Measurements from ENCODE around the gene PLEKHJ1. TPM values are rescaled to one million over a fixed set of nuclear protein-coding genes. Genes with fewer than 3 reads are reported as not detected.

Gene PLEKHJ1
- polyA plus RNA-seq, 3 donors, result 54.6 to 81.6 (median 79.2) TPM

DNA sequence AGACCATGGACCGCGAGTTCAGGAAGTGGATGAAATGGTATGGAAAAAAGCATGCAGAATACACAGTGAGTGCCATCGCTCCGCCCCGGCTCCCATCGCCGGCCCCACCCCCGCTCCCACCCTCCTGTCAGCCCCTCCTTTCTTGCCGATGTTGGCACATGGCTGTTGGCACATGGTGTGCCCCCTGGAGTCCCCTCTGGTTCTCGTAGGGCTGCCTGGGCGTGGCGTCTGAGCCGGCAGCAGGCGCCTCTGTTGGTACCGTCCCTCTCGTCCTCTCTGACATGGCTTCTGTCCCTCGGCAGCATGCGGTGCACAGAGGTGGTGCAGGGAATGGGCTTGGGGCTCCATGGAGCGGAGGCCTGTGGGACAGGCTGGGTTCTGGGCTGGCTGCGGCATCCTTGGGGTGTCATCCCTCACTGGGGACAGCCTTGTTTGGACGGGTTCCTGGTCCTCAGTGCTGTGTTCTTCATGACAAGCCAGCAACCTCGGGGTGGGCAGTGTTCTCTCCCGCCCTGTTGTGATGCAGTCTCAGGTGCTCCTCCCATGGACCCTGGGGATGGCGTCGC lies 41.5 kb downstream of the PLEKHJ1 start:
- DNase-seq (ENCODE audit: extremely low read depth in 1 of 11, low read depth in 9 of 11, low spot score in 4 of 11), result no peak

GRCh38 chr19:2193807-2194206 lies 42.3 kb downstream of the PLEKHJ1 start:
- no peak for DNase-seq (ENCODE audit: extremely low read depth in 1 of 11, low read depth in 9 of 11, low spot score in 4 of 11)

GRCh38 chr19:2192862-2193261 lies 43.3 kb downstream of the PLEKHJ1 start:
- no peak for DNase-seq (ENCODE audit: extremely low read depth in 1 of 11, low read depth in 9 of 11, low spot score in 4 of 11)

GRCh38 chr19:2191456-2192310 lies 44.4 kb downstream of the PLEKHJ1 start:
- DNase-seq (ENCODE audit: extremely low read depth in 1 of 11, low read depth in 9 of 11, low spot score in 4 of 11), result no peak

- DNase-seq (ENCODE audit: extremely low read depth in 1 of 11, low read depth in 9 of 11, low spot score in 4 of 11), result no peak
These were observed 45.2 kb downstream of the PLEKHJ1 start for GRCh38 chr19:2190848-2191455.

DNA sequence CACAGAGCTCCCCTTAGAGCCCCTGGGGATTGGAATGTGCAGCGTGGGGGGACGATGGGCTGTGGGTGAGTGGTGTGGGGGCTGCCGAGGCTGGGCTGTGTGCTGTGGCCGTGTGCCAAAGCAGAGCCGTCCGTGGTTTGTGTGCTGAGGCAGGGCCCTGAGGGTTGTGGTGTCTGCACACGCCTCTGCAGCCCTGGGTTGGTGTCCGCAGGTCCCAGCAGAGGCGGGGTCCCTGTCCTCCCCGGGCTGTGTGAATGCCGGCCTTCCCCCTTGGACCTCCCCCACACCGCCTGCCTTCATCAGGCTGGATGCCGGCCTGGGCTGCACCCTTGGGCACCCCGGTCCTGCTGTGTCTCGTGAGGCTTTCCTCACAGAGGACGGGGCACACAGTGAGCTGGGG lies 46.2 kb downstream of the PLEKHJ1 start:
- no peak for DNase-seq (ENCODE audit: extremely low read depth in 1 of 11, low read depth in 9 of 11, low spot score in 4 of 11)

DNA sequence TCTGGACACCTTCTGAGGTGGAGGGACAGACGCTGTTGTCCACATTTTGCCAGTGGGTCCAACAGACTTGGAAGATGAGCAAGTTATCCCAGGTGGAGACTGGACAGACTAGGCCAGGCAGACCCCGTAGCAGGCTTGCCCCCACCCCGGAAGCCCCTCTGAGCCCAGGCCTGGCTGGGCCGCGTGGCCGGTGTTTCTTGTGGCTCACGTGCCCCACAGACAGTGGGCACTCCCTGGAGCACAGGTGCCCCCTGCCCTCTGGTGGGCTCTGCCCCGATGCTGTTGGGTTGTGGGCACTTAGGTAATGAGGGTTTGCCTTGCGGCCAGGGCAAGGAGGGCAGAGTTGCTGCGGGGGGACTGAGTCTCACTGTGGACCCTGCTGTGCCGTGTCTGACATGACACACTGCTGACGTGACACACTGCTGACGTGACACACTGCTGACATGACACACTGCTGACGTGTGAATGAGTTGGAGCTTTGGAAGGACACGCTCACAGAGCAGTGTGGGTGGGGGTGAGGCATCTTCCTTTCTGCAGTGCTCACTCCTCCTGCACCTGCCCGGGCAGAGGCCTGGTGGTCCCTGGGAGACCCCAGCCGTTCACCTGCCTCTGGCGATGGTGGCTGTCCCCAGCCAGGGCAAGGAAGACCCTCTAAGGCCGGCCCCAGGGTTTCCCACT lies 47.3 kb downstream of the PLEKHJ1 start:
- no peak for DNase-seq (ENCODE audit: extremely low read depth in 1 of 11, low read depth in 9 of 11, low spot score in 4 of 11)

DNA sequence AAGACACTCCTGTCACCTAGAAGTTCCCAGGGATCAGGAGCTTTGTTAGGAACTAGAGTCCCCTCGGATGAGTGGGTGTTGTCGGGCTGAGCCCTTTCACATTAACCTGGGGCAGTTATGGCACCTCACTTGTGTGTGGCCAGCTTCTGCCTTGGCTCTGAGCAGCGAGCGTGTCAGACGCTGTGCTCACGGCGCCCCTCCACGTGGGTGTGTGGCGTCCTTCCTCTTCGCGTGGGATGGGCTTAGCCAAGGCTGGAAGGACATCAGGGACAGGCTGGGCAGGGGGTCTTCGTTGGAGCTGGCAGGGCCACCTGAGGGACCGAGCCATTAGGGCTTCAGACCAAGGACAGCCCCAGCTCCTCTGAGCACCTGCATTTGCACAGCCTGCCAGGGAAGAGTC lies 49.0 kb downstream of the PLEKHJ1 start:
- DNase-seq (ENCODE audit: extremely low read depth in 1 of 11, low read depth in 9 of 11, low spot score in 4 of 11), result no peak

DNA sequence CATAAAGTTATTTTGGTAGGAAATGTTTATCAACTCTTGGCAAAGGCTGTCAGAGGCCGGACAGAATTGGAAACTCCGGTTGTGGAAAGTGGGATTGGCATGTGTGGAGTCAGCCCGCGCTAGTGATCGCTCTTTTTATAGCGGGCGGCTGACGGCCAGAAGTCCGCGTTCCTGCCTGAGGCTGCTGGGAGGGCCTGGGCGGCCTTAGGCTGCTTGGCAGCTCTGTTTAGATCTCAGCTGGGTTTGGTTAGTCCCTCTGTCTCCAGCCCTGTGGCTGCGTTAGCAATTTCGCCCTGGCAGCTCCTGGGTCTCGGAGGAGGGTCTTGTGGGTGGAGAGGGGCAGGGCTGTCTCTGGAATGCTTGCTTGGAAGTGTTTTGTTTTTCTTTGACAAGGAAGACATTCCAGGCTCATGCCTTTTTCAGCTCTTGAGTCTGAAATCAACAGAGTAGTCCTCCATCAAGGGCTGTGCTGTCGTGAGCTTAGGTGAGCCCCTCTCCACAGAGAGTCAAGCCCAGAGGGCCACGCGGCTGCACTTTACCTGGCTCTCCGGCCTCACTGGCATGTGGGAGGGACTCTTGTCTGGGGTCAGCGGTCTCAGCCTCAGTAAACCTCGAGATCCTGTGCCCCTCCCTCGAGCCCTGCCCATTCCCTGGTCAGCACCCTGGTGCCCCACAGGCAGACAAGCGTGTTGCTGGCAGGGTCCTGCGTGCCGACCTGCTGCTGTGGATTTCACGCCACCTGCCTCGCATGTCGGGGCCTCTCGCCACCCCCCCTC lies 49.9 kb downstream of the PLEKHJ1 start:
- peak in 5 of 11 donors; percentile 44 to 62 (median 47) for DNase-seq (ENCODE audit: extremely low read depth in 1 of 11, low read depth in 9 of 11, low spot score in 4 of 11)

- DNase-seq (ENCODE audit: extremely low read depth in 1 of 11, low read depth in 9 of 11, low spot score in 4 of 11), result no peak
These were observed 50.4 kb downstream of the PLEKHJ1 start for GRCh38 chr19:2185734-2186070.

DNA sequence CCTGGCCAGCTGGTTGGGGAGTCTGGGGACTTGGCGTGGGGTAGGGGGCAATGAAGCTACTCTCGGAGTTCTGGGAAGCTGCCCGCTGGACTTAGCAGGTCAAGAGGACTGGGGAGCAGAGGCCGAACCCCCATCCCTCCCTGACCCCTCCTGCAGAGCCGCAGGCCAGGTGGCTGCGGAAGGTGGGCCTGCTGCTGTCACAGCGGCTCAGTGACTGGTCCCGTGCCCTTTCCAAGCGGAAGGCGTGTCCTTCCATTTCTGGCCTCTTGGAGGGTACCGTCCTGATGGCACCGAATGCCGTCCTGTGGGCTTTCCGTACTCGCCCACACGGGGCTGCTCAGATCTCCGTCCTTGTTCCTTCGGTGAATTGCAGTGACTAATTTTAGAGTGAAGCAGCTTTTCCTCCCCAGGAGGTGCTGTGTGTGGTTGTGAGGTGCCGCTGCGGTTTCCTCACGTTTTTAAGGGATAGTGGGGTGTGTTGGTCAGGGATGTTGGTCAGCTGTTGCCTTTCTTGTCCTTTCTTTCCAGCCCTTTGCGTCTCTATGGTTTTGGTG lies 51.6 kb downstream of the PLEKHJ1 start:
- DNase-seq (ENCODE audit: extremely low read depth in 1 of 11, low read depth in 9 of 11, low spot score in 4 of 11), result no peak

Other genes with a start within 250 kb of the PLEKHJ1 start
- gene BTBD2, start 220.6 kb downstream of the PLEKHJ1 start, polyA plus RNA-seq (ENCODE audit: insufficient read length in 3 of 3), result 100 to 1,000 TPM in 2 of 3 donors, 10 to 100 TPM in 1; 87.0 to 117 (median 105) TPM
- gene MKNK2, start 185.1 kb downstream of the PLEKHJ1 start, polyA plus RNA-seq (ENCODE audit: insufficient read length in 3 of 3), result 10 to 100 TPM; 54.7 to 79.1 (median 77.8) TPM
- gene MOB3A, start 140.0 kb downstream of the PLEKHJ1 start, polyA plus RNA-seq (ENCODE audit: insufficient read length in 3 of 3), result 10 to 100 TPM; 21.7 to 27.8 (median 26.8) TPM
- gene IZUMO4, start 139.4 kb downstream of the PLEKHJ1 start, polyA plus RNA-seq (ENCODE audit: insufficient read length in 3 of 3), result 1 to 10 TPM; 6.3 to 9.3 (median 8.6) TPM
- gene AP3D1, start 84.8 kb downstream of the PLEKHJ1 start, polyA plus RNA-seq (ENCODE audit: insufficient read length in 3 of 3), result 100 to 1,000 TPM; 106 to 126 (median 120) TPM
- 10 to 100 TPM; 27.1 to 38.5 (median 31.5) TPM for gene DOT1L, start 72.4 kb downstream of the PLEKHJ1 start, polyA plus RNA-seq (ENCODE audit: insufficient read length in 3 of 3)
- gene SF3A2, start 495 bp upstream of the PLEKHJ1 start, polyA plus RNA-seq (ENCODE audit: insufficient read length in 3 of 3), result 10 to 100 TPM; 63.2 to 93.5 (median 83.5) TPM
- 1 to 10 TPM in 2 of 3 donors, under 1 TPM in 1; 0.28 to 4.1 (median 2.8) TPM for gene AMH, start 13.0 kb upstream of the PLEKHJ1 start, polyA plus RNA-seq (ENCODE audit: insufficient read length in 3 of 3)
- gene JSRP1, start 20.1 kb upstream of the PLEKHJ1 start, polyA plus RNA-seq (ENCODE audit: insufficient read length in 3 of 3), result 1 to 10 TPM in 1 of 3 donors, under 1 TPM in 2; 0.56 to 1.3 (median 0.59) TPM
- gene PEAK3, start 45.8 kb upstream of the PLEKHJ1 start, polyA plus RNA-seq (ENCODE audit: insufficient read length in 3 of 3), result under 1 TPM; 0.09 to 0.17 (median 0.12) TPM
- gene LINGO3, start 71.8 kb upstream of the PLEKHJ1 start, polyA plus RNA-seq (ENCODE audit: insufficient read length in 3 of 3), result under 1 TPM in 1 of 3 donors, not detected in 2; 0.11 TPM
- 100 to 1,000 TPM in 1 of 3 donors, 10 to 100 TPM in 2; 71.4 to 119 (median 87.8) TPM for gene LSM7, start 92.3 kb upstream of the PLEKHJ1 start, polyA plus RNA-seq (ENCODE audit: insufficient read length in 3 of 3)
- gene SPPL2B, start 92.4 kb upstream of the PLEKHJ1 start, polyA plus RNA-seq (ENCODE audit: insufficient read length in 3 of 3), result 100 to 1,000 TPM in 1 of 3 donors, 10 to 100 TPM in 2; 52.5 to 129 (median 80.4) TPM
- under 1 TPM; 0.30 to 0.64 (median 0.45) TPM for gene TMPRSS9, start 123.9 kb upstream of the PLEKHJ1 start, polyA plus RNA-seq (ENCODE audit: insufficient read length in 3 of 3)
- gene TIMM13, start 191.3 kb upstream of the PLEKHJ1 start, polyA plus RNA-seq (ENCODE audit: insufficient read length in 3 of 3), result 100 to 1,000 TPM in 1 of 3 donors, 10 to 100 TPM in 2; 56.2 to 107 (median 92.3) TPM
- gene LMNB2, start 220.6 kb upstream of the PLEKHJ1 start, polyA plus RNA-seq (ENCODE audit: insufficient read length in 3 of 3), result 10 to 100 TPM; 56.1 to 93.3 (median 60.4) TPM
- gene GADD45B, start 239.8 kb upstream of the PLEKHJ1 start, polyA plus RNA-seq (ENCODE audit: insufficient read length in 3 of 3), result 10 to 100 TPM; 11.2 to 16.2 (median 11.3) TPM